GM12878 (cell line): Measurements from ENCODE around the gene AGAP1. TPM values are rescaled to one million over a fixed set of nuclear protein-coding genes. Genes with fewer than 3 reads are reported as not detected.

Experiments used
- ATAC-seq: fragments of 200-7000 bp; cut with Tn5 transposase; 3 replicates; pipeline ENCODE4 v1.9.1; 2020; ENCODE audit warnings: mild to moderate bottlenecking, moderate library complexity
- BruUV-seq: library from RNA; stranded (reverse); fragments of 400-500 nt; replicated peaks from 2 replicates; lab custom pipeline; 2021; lab: Mats Ljungman, UMichigan
- CTCF ChIA-PET: fragments of 300-600 bp; sonication (Branson Sonifier 250); formaldehyde crosslinking; extraction: SDS; loops from one replicate; lab custom pipeline; 2021; ENCODE audit warnings: inconsistent platforms; lab: Yijun Ruan, JAX
- POLR2A ChIA-PET: fragments of 350-600 bp; formaldehyde crosslinking; extraction: SDS; loops from one replicate; lab custom pipeline; 2021; ENCODE audit warnings: inconsistent platforms; lab: Charles Lee
- RAD21 ChIA-PET: fragments of 300-600 bp; sonication (Branson Sonifier 250); formaldehyde crosslinking; loops from one replicate; lab custom pipeline; 2023; ENCODE audit warnings: antibody characterized with exemption; ENCODE audit not compliant: unreplicated experiment; lab: Charles Lee
- SMC1A ChIA-PET: fragments of 300-600 bp; sonication (Branson Sonifier 250); formaldehyde crosslinking; loops from one replicate; lab custom pipeline; 2023; ENCODE audit not compliant: unreplicated experiment, uncharacterized antibody; lab: Charles Lee
- DNase-seq: peaks from one replicate; pipeline ENCODE4 v3.0.0-alpha.2; 2011; ENCODE audit warnings: low read depth, low spot score
- FAIRE-seq: peaks from 3 replicates; lab custom pipeline; 2011; peaks lifted over from hg19 to GRCh38; lab: Jason Lieb, UNC
- H2AFZ ChIP-seq: 2 replicates; pipeline ENCODE4 v1.6.0; 2011; ENCODE audit warnings: low read depth, low read length, control low read depth; ENCODE audit not compliant: control insufficient read depth
- H3K27ac ChIP-seq: 2 replicates; pipeline ENCODE4 v1.5.1; 2011; ENCODE audit warnings: control low read depth; ENCODE audit not compliant: control insufficient read depth, insufficient read depth
- H3K27me3 ChIP-seq, 2 experiments: replicated peaks in 1 of 2; 2 replicates each; pipeline versions ENCODE4 v1.6.0 to v1.6.1; 2011; ENCODE audit warnings: low read length in 1 of 2; ENCODE audit not compliant: control insufficient read depth in 2 of 2, insufficient read depth in 2 of 2
- H3K36me3 ChIP-seq, 2 experiments: 2 replicates each; pipeline ENCODE4 v1.5.1; 2011; ENCODE audit warnings: low read length in 1 of 2; ENCODE audit not compliant: control insufficient read depth in 2 of 2, insufficient read depth in 2 of 2
- H3K4me1 ChIP-seq: 2 replicates; pipeline ENCODE4 v1.6.1; 2011; ENCODE audit warnings: mild to moderate bottlenecking, low read length, moderate library complexity, mixed read lengths; ENCODE audit not compliant: control insufficient read depth, insufficient read depth
- H3K4me2 ChIP-seq: 2 replicates; pipeline ENCODE4 v1.6.0; 2011; ENCODE audit warnings: control low read depth; ENCODE audit not compliant: control insufficient read depth, insufficient read depth
- H3K4me3 ChIP-seq: fragments of 200-600 bp; sonication (generic); 2 replicates; pipeline ENCODE4 v1.5.1; 2016
- H3K79me2 ChIP-seq: 2 replicates; pipeline ENCODE4 v1.6.0; 2011; ENCODE audit warnings: low read length; ENCODE audit not compliant: control insufficient read depth, insufficient read depth
- H3K9ac ChIP-seq: 2 replicates; pipeline ENCODE4 v1.8.0; 2011; ENCODE audit warnings: low read length, control low read depth, mixed read lengths; ENCODE audit not compliant: control insufficient read depth, insufficient read depth
- H3K9me3 ChIP-seq: replicated peaks from 3 replicates; pipeline ENCODE4 v1.5.1; 2011; ENCODE audit warnings: mild to moderate bottlenecking, low read length; ENCODE audit not compliant: control insufficient read depth, insufficient read depth
- H4K20me1 ChIP-seq: 2 replicates; pipeline ENCODE4 v1.6.0; 2011; ENCODE audit not compliant: control insufficient read depth, insufficient read depth
- E2F4 ChIP-seq: IDR thresholded peaks from 2 replicates; pipeline ENCODE4 v1.6.1; 2012; ENCODE audit warnings: low read depth, low read length, improper control_type of control experiment
- LARP7 ChIP-seq: fragments of 450-650 bp; IDR thresholded peaks from 2 replicates; pipeline ENCODE4 v1.6.1; 2017; ENCODE audit warnings: mild to moderate bottlenecking
- POLR2AphosphoS2 ChIP-seq: IDR thresholded peaks from 2 replicates; pipeline ENCODE4 v1.6.1; 2011; ENCODE audit warnings: low read depth, mild to moderate bottlenecking, low read length, improper control_type of control experiment, moderate library complexity
- RB1 ChIP-seq: fragments of 450-650 bp; formaldehyde crosslinking; IDR thresholded peaks from 2 replicates; pipeline ENCODE4 v1.6.1; 2017; ENCODE audit warnings: mild to moderate bottlenecking, borderline replicate concordance
- RCOR1 ChIP-seq: conservative IDR thresholded peaks from 2 replicates; pipeline ENCODE4 v1.6.1; 2012; ENCODE audit warnings: low read depth, low read length, improper control_type of control experiment
- STAT1 ChIP-seq: fragments of 450-650 bp; conservative IDR thresholded peaks from 2 replicates; pipeline ENCODE4 v1.6.1; 2014; ENCODE audit warnings: antibody characterized with exemption, mild to moderate bottlenecking
- TAF1 ChIP-seq: IDR thresholded peaks from 2 replicates; pipeline ENCODE4 v1.6.1; 2011; ENCODE audit warnings: mild to moderate bottlenecking, low read depth, low read length, borderline replicate concordance
- ZBTB4 ChIP-seq: fragments of 450-650 bp; formaldehyde crosslinking; IDR thresholded peaks from 2 replicates; pipeline ENCODE4 v1.4.0; 2022; ENCODE audit warnings: mild to moderate bottlenecking, moderate library complexity
- ZNF24 ChIP-seq: fragments of 450-650 bp; IDR thresholded peaks from 2 replicates; pipeline ENCODE4 v1.6.1; 2017; ENCODE audit warnings: antibody characterized with exemption, mild to moderate bottlenecking
- WGBS: methylation state at CpG from one replicate; pipeline ENCODE4 v1.1.6; 2016; ENCODE audit warnings: low lambda C conversion rate; ENCODE audit not compliant: insufficient replicate concordance, insufficient coverage; ENCODE audit errors: missing lambda C conversion rate; 5-methylcytosine and 5-hydroxymethylcytosine counted together
- in situ Hi-C: fragments of 300-500 bp; cut with MboI; formaldehyde crosslinking; loops from 9 replicates; pipeline ENCODE4 v1.14.3; 2018; ENCODE audit warnings: mixed read lengths
- intact Hi-C: fragments of 100-400 bp; cut with micrococcal nuclease; formaldehyde crosslinking; loops from one replicate; pipeline ENCODE4 v1.14.2; 2022; ENCODE audit not compliant: unreplicated experiment
- polyA plus RNA-seq, 11 experiments: library from polyadenylated mRNA; depleted of rRNA in 4 of 11; unstranded in 6 of 11; stranded (reverse) in 5 of 11; fragments of >200 nt; fragmentation: Nextera tagmentation in 4 of 11; fragmentation: Illumina TruSeq in 1 of 11; extraction: Ambion mirVana in 4 of 11; extraction: Trizol in 1 of 11; gene quantifications; 1 replicate in 1 of 11; 2 replicates in 10 of 11; pipeline versions ENCODE4 v1.2.1 to v1.2.3, GENCODE V29; 2011 to 2016; ENCODE audit warnings: inconsistent platforms in 2 of 11, missing spikeins in 2 of 11, low read depth in 1 of 11
- total RNA-seq, 4 experiments: library from RNA; depleted of rRNA in 3 of 4; stranded (reverse); fragments of >200 nt in 3 of 4; fragmentation: Illumina TruSeq in 1 of 4; extraction: Trizol in 1 of 4; gene quantifications; 2 replicates each; pipeline versions ENCODE4 v1.2.1 to v1.2.3, GENCODE V29; 2013 to 2021
- TF ChIP-seq, protein P1 (sequence below): IDR thresholded peaks from 2 replicates; pipeline ENCODE4 v1.6.1; 2012; ENCODE audit warnings: improper control_type of control experiment, low read depth, low read length; ENCODE audit not compliant: insufficient replicate concordance
- TF ChIP-seq, protein P2 (sequence below): fragments of 450-650 bp; IDR thresholded peaks from 2 replicates; pipeline ENCODE4 v1.6.1; 2017; ENCODE audit warnings: low read depth, mild to moderate bottlenecking, moderate library complexity
- TF ChIP-seq, protein P3 (sequence below): IDR thresholded peaks from 2 replicates; pipeline ENCODE4 v1.6.1; 2012; ENCODE audit warnings: low read length, inconsistent platforms

AGAP1 gene
- total and polyA plus RNA-seq, 10 of the 15 experiments (the other 5 are each of a cell fraction or from before 2014, with no cell fraction given): 0.05 to 0.15 (median 0.06) TPM; not detected in 7

DNA sequence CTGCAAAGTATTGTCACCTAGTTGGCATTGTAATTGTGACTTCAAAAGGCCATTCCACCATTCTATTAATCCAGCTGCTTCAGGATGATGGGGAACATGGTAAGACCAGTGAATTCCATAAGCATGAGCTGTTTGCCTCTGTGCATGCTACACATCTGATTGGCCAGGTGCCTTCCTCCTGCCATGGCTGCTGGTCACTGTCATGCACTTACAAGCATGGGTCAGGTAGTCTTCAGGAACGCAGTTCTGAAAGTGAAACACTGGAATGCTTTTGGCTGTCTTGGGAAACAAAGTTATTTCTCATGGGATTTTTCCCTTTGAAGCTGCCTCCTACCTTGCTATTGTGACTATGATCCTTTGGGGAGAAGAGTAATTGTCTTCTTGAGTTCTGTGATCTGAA, 406.8 kb downstream of the AGAP1 start:
- Histone ChIP-seq H3K4me3 (no peak overlapping the region), H3K36me3 (no peaks in the 10 kb centered on the region), H3K9ac (no peak overlapping the region), H3K4me2 (no peak overlapping the region), H3K27me3 (no peaks in the 10 kb centered on the region), H3K27ac (no peak overlapping the region), H2AFZ (no peak overlapping the region), H3K79me2 (no peaks in the 10 kb centered on the region), H3K9me3 (no peaks in the 10 kb centered on the region), H4K20me1 (no peaks in the 10 kb centered on the region), H3K4me1 (no peaks in the 10 kb centered on the region)
- no TSS peak for BruUV-seq
- no peak for ATAC-seq
- POLR2A ChIA-PET: no interaction called here
- CTCF ChIA-PET: no interaction called here
- RAD21 ChIA-PET: no interaction called here
- in situ Hi-C loops (no loop called here), intact Hi-C loops (no loop called here)
- DNase-seq: no peak
- FAIRE-seq: no peak
- SMC1A ChIA-PET: no interaction called here
- WGBS: 0% methylated on average over 1 of the region's 1 CpG
- TF ChIP-seq ZBTB4 (no peak), ZNF24 (no peak), E2F4 (no peak), POLR2AphosphoS2 (no peak), RCOR1 (no peak), TAF1 (no peak), RB1 (no peak), STAT1 (no peak), LARP7 (no peak)
- TF ChIP-seq, protein P1, sequence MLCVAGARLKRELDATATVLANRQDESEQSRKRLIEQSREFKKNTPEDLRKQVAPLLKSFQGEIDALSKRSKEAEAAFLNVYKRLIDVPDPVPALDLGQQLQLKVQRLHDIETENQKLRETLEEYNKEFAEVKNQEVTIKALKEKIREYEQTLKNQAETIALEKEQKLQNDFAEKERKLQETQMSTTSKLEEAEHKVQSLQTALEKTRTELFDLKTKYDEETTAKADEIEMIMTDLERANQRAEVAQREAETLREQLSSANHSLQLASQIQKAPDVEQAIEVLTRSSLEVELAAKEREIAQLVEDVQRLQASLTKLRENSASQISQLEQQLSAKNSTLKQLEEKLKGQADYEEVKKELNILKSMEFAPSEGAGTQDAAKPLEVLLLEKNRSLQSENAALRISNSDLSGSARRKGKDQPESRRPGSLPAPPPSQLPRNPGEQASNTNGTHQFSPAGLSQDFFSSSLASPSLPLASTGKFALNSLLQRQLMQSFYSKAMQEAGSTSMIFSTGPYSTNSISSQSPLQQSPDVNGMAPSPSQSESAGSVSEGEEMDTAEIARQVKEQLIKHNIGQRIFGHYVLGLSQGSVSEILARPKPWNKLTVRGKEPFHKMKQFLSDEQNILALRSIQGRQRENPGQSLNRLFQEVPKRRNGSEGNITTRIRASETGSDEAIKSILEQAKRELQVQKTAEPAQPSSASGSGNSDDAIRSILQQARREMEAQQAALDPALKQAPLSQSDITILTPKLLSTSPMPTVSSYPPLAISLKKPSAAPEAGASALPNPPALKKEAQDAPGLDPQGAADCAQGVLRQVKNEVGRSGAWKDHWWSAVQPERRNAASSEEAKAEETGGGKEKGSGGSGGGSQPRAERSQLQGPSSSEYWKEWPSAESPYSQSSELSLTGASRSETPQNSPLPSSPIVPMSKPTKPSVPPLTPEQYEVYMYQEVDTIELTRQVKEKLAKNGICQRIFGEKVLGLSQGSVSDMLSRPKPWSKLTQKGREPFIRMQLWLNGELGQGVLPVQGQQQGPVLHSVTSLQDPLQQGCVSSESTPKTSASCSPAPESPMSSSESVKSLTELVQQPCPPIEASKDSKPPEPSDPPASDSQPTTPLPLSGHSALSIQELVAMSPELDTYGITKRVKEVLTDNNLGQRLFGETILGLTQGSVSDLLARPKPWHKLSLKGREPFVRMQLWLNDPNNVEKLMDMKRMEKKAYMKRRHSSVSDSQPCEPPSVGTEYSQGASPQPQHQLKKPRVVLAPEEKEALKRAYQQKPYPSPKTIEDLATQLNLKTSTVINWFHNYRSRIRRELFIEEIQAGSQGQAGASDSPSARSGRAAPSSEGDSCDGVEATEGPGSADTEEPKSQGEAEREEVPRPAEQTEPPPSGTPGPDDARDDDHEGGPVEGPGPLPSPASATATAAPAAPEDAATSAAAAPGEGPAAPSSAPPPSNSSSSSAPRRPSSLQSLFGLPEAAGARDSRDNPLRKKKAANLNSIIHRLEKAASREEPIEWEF: no peak
- TF ChIP-seq, protein P2, sequence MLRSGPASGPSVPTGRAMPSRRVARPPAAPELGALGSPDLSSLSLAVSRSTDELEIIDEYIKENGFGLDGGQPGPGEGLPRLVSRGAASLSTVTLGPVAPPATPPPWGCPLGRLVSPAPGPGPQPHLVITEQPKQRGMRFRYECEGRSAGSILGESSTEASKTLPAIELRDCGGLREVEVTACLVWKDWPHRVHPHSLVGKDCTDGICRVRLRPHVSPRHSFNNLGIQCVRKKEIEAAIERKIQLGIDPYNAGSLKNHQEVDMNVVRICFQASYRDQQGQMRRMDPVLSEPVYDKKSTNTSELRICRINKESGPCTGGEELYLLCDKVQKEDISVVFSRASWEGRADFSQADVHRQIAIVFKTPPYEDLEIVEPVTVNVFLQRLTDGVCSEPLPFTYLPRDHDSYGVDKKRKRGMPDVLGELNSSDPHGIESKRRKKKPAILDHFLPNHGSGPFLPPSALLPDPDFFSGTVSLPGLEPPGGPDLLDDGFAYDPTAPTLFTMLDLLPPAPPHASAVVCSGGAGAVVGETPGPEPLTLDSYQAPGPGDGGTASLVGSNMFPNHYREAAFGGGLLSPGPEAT: no peak
- TF ChIP-seq, protein P3, sequence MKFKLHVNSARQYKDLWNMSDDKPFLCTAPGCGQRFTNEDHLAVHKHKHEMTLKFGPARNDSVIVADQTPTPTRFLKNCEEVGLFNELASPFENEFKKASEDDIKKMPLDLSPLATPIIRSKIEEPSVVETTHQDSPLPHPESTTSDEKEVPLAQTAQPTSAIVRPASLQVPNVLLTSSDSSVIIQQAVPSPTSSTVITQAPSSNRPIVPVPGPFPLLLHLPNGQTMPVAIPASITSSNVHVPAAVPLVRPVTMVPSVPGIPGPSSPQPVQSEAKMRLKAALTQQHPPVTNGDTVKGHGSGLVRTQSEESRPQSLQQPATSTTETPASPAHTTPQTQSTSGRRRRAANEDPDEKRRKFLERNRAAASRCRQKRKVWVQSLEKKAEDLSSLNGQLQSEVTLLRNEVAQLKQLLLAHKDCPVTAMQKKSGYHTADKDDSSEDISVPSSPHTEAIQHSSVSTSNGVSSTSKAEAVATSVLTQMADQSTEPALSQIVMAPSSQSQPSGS: no peak
